Ishikawa (cell line): ENCODE data around the gene ALOX15.

ENCODE experiments used
- RAD21 ChIP-seq: IDR thresholded peaks from 2 replicates; pipeline ENCODE4 v1.6.1; 2012; ENCODE audit warnings: low read depth
- TCF12 ChIP-seq: IDR thresholded peaks from 2 replicates; pipeline ENCODE4 v1.6.1; 2012; ENCODE audit warnings: low read depth
- TEAD4 ChIP-seq: IDR thresholded peaks from 2 replicates; pipeline ENCODE4 v1.6.1; 2012
- TF ChIP-seq, protein P1 (sequence below): IDR thresholded peaks from 2 replicates; pipeline ENCODE4 v1.6.1; 2012; ENCODE audit warnings: low read depth, mild to moderate bottlenecking

DNA sequence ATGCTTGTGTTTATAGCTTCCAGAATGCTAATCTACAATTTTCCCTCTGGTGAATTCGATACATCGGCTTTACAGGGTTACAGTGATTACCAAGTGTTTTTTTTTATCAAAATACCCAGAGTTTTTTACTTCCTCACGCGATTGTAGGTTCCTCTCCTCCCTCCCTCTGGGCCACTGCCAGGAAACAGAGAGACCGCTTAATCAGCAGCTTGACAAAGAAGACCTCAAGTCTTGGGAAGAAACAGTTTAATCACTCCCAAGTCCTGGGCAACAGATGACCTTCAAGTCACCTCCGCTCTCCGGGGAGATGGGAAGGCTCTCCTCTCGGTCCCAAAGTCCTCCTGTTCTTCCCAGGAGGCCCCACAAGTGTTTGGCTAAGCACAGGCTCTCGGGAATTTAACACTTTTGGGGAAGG, 33.7 kb downstream of the ALOX15 start:
- TF ChIP-seq, protein P1, sequence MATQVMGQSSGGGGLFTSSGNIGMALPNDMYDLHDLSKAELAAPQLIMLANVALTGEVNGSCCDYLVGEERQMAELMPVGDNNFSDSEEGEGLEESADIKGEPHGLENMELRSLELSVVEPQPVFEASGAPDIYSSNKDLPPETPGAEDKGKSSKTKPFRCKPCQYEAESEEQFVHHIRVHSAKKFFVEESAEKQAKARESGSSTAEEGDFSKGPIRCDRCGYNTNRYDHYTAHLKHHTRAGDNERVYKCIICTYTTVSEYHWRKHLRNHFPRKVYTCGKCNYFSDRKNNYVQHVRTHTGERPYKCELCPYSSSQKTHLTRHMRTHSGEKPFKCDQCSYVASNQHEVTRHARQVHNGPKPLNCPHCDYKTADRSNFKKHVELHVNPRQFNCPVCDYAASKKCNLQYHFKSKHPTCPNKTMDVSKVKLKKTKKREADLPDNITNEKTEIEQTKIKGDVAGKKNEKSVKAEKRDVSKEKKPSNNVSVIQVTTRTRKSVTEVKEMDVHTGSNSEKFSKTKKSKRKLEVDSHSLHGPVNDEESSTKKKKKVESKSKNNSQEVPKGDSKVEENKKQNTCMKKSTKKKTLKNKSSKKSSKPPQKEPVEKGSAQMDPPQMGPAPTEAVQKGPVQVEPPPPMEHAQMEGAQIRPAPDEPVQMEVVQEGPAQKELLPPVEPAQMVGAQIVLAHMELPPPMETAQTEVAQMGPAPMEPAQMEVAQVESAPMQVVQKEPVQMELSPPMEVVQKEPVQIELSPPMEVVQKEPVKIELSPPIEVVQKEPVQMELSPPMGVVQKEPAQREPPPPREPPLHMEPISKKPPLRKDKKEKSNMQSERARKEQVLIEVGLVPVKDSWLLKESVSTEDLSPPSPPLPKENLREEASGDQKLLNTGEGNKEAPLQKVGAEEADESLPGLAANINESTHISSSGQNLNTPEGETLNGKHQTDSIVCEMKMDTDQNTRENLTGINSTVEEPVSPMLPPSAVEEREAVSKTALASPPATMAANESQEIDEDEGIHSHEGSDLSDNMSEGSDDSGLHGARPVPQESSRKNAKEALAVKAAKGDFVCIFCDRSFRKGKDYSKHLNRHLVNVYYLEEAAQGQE, result no peak
- TF ChIP-seq TEAD4 (no peak), TCF12 (no peak), RAD21 (no peak)
